SK-N-SH (cell line): Measurements from ENCODE around the gene EMX1.

ENCODE experiments used
- CTCF ChIP-seq: fragments of 200-600 bp; sonication (generic); IDR thresholded peaks from 2 replicates; pipeline ENCODE4 v1.6.1; 2017; ENCODE audit warnings: antibody characterized with exemption, mild to moderate bottlenecking, moderate library complexity
- EZH2phosphoT487 ChIP-seq: fragments of 200-600 bp; sonication (generic); IDR thresholded peaks from 2 replicates; pipeline ENCODE4 v1.6.1; 2017; ENCODE audit warnings: low read depth, mixed run types, mild to moderate bottlenecking, antibody characterized with exemption, moderate library complexity, borderline replicate concordance
- IRF3 ChIP-seq: fragments of 150-350 bp; IDR thresholded peaks from 2 replicates; pipeline ENCODE4 v1.6.1; 2016; ENCODE audit warnings: mild to moderate bottlenecking, low read depth, low read length
- POLR2AphosphoS5 ChIP-seq: IDR thresholded peaks from 2 replicates; pipeline ENCODE4 v1.6.1; 2012; ENCODE audit warnings: low read depth, low read length
- RAD21 ChIP-seq: IDR thresholded peaks from 2 replicates; pipeline ENCODE4 v1.6.1; 2012; ENCODE audit warnings: mild to moderate bottlenecking, low read length
- RFX5 ChIP-seq: IDR thresholded peaks from 2 replicates; pipeline ENCODE4 v1.6.1; 2012; ENCODE audit warnings: mild to moderate bottlenecking, improper control_type of control experiment, low read length
- SIN3A ChIP-seq: IDR thresholded peaks from 2 replicates; pipeline ENCODE4 v1.6.1; 2012; ENCODE audit warnings: low read depth, mild to moderate bottlenecking, low read length, moderate library complexity, borderline replicate concordance
- USF2 ChIP-seq: fragments of 150-350 bp; IDR thresholded peaks from 2 replicates; pipeline ENCODE4 v1.6.1; 2017; ENCODE audit warnings: antibody characterized with exemption, low read length, low read depth, borderline replicate concordance

DNA sequence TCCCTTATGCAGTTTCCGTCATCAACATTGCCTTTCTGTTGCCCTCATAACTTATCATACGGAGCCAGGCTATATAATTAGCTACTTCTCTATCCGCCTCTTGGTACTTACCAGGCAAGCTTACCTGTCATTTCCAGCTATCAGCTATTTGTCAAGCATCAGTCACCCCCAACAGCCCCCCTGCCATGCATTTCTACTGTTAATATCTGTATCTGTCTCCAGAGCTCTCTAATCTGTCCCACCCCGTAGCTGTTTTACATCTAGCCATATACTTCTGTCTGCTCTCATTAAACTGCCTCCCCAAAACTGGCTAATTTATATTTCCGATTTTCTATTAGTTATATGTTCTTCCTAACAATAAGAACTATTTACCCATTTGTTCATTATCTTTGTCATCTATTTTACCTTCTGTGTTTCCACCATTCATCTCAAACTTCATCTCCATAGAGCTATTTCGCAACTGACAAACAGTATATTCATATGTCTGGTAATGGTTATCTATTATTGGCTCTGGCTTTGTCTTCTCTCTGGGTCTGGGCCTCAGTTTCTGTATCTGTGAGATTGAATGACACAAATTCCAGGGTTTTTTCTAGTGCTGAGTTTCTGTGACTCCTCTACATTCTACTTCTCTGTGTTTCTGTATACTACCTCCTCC, 9.6 kb downstream of the EMX1 start:
- TF ChIP-seq CTCF (no peak), SIN3A (no peak), USF2 (no peak), RFX5 (no peak), POLR2AphosphoS5 (no peak), EZH2phosphoT487 (no peak), RAD21 (no peak), IRF3 (no peak)
